Activated CD8-positive, alpha-beta memory T cell treated with anti-CD3 and anti-CD28 coated beads for 4 hours (primary cell): Measurements from ENCODE around the gene REEP5.

ENCODE experiments used
- DNase-seq, 2 donors: peaks; one replicate each; pipeline ENCODE4 v3.0.0-alpha.2; 2020; ENCODE audit warnings: low read depth in 2 of 2

REEP5 gene

DNA sequence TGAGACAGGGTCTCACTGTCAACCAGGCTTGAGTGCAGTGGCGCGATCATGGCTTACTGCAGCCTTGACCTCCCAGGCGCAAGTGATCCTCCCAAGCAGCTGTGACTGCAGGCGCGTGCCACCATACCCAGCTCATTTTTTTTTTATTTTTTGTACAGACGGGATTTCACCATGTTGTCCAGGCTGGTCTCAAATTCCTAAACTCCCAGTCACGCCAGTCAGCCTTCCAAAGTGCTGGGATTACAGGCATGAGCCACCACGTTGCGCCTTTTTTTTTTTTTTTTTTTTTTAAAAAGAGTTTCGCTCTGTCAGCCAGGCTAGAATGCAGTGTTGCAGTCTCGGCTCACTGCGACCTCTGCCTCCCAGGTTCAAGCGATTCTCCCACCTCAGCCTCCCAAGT, 88.1 kb downstream of the REEP5 start:
- DNase-seq, result no peak

DNA sequence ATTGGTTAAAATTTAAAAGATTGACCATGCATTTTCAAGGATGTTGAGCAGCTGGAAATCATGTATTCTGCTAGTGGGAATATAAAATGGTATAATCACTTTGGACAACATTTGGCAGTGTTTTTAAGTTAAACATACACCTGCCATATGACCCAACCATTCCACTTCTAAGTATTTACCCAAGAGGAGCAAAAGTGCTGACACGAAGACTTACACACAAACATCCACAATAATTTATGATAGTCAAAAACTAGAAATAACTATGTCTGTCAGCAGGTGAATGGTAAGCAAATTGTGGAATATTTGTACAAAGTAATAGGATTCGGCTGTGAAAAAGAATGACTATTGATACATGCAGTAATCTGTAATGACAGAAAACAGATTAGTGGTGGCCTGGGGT, 91.6 kb downstream of the REEP5 start:
- no peak for DNase-seq
